Measurements from ENCODE around the gene CEP131. TPM values are rescaled to one million over a fixed set of nuclear protein-coding genes. Genes with fewer than 3 reads are reported as not detected.

Gene CEP131
- total and polyA plus RNA-seq, 2 of the 8 experiments (the other 6 are each of a cell fraction or from before 2014, with no cell fraction given): 5.9 to 23.2 TPM

DNA sequence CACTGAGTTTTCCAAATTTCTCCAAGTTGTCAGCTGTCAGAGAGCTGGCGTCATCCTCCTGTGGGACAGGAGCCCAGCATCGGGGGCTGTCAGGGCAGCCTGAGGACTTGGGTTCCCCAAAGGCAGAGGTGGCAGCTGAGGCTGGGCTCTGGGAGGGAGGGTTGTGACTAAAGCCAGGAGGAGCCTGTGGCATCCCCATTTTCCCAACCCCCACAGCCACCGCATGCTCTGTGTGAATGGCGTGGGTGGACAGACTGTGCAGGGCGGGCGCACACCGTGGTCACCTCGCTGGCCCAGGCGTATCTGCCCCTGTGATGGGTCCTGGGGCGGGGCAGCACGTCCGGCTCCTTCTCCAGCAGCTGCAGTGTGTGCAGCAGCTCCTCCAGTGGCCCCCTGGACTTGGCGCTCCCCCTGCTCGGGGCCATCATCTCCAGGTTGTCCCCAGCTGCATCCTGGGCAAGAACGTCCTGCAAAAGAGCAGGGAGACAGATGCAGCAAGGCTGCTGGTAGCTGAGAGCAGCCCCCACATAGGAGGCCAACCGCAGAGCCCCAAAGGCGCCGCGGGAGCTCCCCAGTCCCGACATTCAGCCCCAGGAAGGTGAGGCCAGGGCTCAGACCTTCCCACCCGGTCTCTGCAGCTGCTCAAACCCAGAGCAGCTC, 24.8 kb downstream of the CEP131 start:
- Histone ChIP-seq H2BK5ac (ENCODE audit: low read depth, low read length) (no peak overlapping the region), H4K91ac (replicated peaks; ENCODE audit: insufficient read length, low read length) (no peak overlapping the region), H3K9ac (replicated peaks in 1 of 4; ENCODE audit: extremely low read depth in 1 of 4, low read depth in 3 of 4, low read length in 3 of 4) (no peak overlapping the region), H3K4me3 (ENCODE audit: extremely low read depth in 1 of 4, insufficient read depth in 2 of 4, low read depth in 3 of 4, low read length in 4 of 4) (no peak overlapping the region), H3K79me2 (ENCODE audit: control insufficient read depth in 1 of 2, insufficient read depth in 2 of 2, low read length in 2 of 2) (no peaks in the 10 kb centered on the region), H3K18ac (ENCODE audit: extremely low read depth, low read length) (no peak overlapping the region), H2BK15ac (ENCODE audit: low read length) (no peak overlapping the region), H3K27me3 (replicated peaks in 1 of 4; ENCODE audit: control insufficient read depth in 3 of 4, extremely low read depth in 1 of 4, insufficient read depth in 3 of 4, low read length in 3 of 4) (no peaks in the 10 kb centered on the region), H4K8ac (ENCODE audit: extremely low read depth, insufficient read depth, low read length) (no peak overlapping the region), H4K20me1 (replicated peaks in 1 of 2; ENCODE audit: control insufficient read depth in 1 of 2, insufficient read depth in 2 of 2, low read length in 2 of 2) (peaks cover 0 to 4% of the 10 kb centered on the region in 2 experiments), H3K23ac (ENCODE audit: insufficient read length) (no peak overlapping the region), H3K4ac (replicated peaks; ENCODE audit: insufficient read length, low read depth, low read length) (no peak overlapping the region), H3K79me1 (ENCODE audit: low read depth, low read length) (no peaks in the 10 kb centered on the region), H2AFZ (ENCODE audit: low read length) (no peak overlapping the region), H3K4me2 (ENCODE audit: insufficient read depth in 1 of 2, low read depth in 2 of 2, low read length in 2 of 2) (no peak overlapping the region), H3K4me1 (replicated peaks in 1 of 4; ENCODE audit: control insufficient read depth in 3 of 4, insufficient read depth in 4 of 4, low read length in 3 of 4) (no peaks in the 10 kb centered on the region; a peak in 1 of 7 replicates), H2AK5ac (ENCODE audit: low read depth, low read length) (no peak overlapping the region), H3K56ac (replicated peaks; ENCODE audit: insufficient read length, low read depth, low read length) (no peak overlapping the region), H2BK120ac (replicated peaks; ENCODE audit: low read depth, low read length) (no peak overlapping the region), H3K14ac (ENCODE audit: insufficient read length) (no peak overlapping the region), H3K36me3 (ENCODE audit: control insufficient read depth in 2 of 4, insufficient read depth in 4 of 4, low read length in 3 of 4) (peaks cover 2 to 26% (median 5%) of the 10 kb centered on the region in 4 experiments; a peak in 3 of 8 replicates), H3K23me2 (ENCODE audit: low read depth, low read length) (no peaks in the 10 kb centered on the region), H2BK20ac (ENCODE audit: low read length) (no peak overlapping the region), H3K9me3 (ENCODE audit: insufficient read depth in 2 of 2, low read depth in 1 of 2, low read length in 1 of 2) (no peaks in the 10 kb centered on the region), H2BK12ac (ENCODE audit: low read depth, low read length) (no peak overlapping the region), H4K5ac (ENCODE audit: insufficient read length, low read depth, low read length) (no peak overlapping the region), H3K27ac (ENCODE audit: low read depth, low read length) (no peak overlapping the region)
- no peak for FAIRE-seq
- WGBS, 2 experiments (ENCODE audit: extremely low coverage in 1 of 2, insufficient coverage in 1 of 2, insufficient read length in 1 of 2, insufficient replicate concordance in 2 of 2, low coverage in 1 of 2, low lambda C conversion rate in 2 of 2, missing lambda C conversion rate in 1 of 2): 94% methylated on average over 20 of the region's 21 CpGs; no CpG with 5 or more reads in 1 of the 2 experiments
- CTCF ChIA-PET (ENCODE audit: partially characterized antibody): interaction anchor here (0.8 to 3.7 kb wide), 7 partner anchors 10 to 242 kb away, joined by 3 to 16 read pairs (median 5); no protein-coding TSS in a partner anchor
- POLR2A ChIA-PET (ENCODE audit: partially characterized antibody): interaction anchor here (1.0 to 1.7 kb wide), 4 partner anchors 13 to 49 kb away, joined by 3 read pairs; no protein-coding TSS in a partner anchor
- no peak for DNase-seq (ENCODE audit: low read depth in 1 of 2, low spot score in 2 of 2)
- TF ChIP-seq JUND (IDR thresholded peaks at IDR 0.05; ENCODE audit: low read length) (no peak), BRCA1 (IDR thresholded peaks at IDR 0.05; ENCODE audit: low read depth, low read length) (no peak), YY1 (IDR thresholded peaks at IDR 0.05; ENCODE audit: low read depth, low read length) (no peak), SP1 (IDR thresholded peaks at IDR 0.05; ENCODE audit: low read depth, low read length) (no peak), CHD1 (IDR thresholded peaks at IDR 0.05; ENCODE audit: low read depth, low read length) (no peak), FOSL1 (IDR thresholded peaks at IDR 0.05; ENCODE audit: insufficient read depth, low read depth, low read length) (no peak), RFX5 (IDR thresholded peaks at IDR 0.05; ENCODE audit: borderline replicate concordance, low read depth, low read length) (no peak), POLR2AphosphoS5 (IDR thresholded peaks at IDR 0.05; ENCODE audit: low read depth, low read length) (no peak), TAF7 (optimal IDR thresholded peaks at IDR 0.05; ENCODE audit: borderline replicate concordance, low read depth, low read length) (no peak)
- TF ChIP-seq, protein P1, sequence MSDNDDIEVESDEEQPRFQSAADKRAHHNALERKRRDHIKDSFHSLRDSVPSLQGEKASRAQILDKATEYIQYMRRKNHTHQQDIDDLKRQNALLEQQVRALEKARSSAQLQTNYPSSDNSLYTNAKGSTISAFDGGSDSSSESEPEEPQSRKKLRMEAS (IDR thresholded peaks at IDR 0.05): no peak

Measured in H1 (cell line).